Measurements from ENCODE around the gene NELL1. TPM values are rescaled to one million over a fixed set of nuclear protein-coding genes. Genes with fewer than 3 reads are reported as not detected.

Gene NELL1
- polyA plus RNA-seq, 2 of the 4 experiments (the other 2 are of a cell fraction) = not detected

DNA sequence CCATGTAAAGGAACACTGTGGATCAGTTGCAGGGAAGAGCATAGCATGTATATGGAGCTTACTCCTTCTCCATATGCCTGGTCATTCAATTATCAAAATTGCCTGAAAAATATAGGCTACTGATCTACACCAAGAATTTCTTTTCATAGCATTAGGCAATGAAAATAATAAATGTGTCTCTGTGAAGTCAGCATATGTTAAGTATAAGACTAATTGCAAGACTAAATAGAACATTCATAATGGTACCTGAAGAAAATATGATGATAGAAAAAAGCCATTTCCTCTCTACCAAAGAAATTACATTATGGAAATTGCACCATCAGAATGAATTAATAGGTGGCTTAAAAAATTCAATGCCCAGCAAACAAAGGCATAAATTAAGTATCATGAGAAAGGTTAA lies 584.7 kb downstream of the NELL1 start (continued):
- TF ChIP-seq, protein P1, sequence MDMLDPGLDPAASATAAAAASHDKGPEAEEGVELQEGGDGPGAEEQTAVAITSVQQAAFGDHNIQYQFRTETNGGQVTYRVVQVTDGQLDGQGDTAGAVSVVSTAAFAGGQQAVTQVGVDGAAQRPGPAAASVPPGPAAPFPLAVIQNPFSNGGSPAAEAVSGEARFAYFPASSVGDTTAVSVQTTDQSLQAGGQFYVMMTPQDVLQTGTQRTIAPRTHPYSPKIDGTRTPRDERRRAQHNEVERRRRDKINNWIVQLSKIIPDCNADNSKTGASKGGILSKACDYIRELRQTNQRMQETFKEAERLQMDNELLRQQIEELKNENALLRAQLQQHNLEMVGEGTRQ (IDR thresholded peaks at IDR 0.05) = no peak
- TF ChIP-seq EP300 (IDR thresholded peaks at IDR 0.05) (no peak), FOXS1 (CRISPR knock-in tag; IDR thresholded peaks at IDR 0.05) (no peak)

DNA sequence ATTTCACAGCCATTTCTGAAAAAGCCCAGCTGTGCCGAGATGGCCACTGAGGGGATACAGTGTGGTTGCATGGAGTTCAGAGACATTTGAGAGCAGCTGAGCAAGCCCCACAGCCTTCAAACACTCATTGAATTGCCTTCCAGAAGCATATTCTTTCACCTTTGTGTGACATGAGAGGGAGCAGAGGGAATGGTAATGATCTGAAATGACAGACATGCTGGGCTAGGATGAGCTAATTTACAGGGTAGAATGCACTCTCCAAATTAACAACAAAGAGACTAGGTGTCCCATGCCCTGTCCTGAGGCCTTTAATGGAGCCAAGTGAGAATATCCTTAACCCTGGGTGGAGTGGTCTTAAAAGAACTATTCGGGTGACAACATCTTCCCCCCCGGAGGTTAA lies 585.4 kb downstream of the NELL1 start:
- ChIA-PET POLR2A (no interaction called here), CTCF (no interaction called here)
- ATAC-seq (no peak), FAIRE-seq (no peak), DNase-seq (ENCODE audit: low read depth in 1 of 2, low spot score in 1 of 2) (no peak)
- H3K4me1 ChIP-seq = no peaks in the 10 kb centered on the region
- no peak overlapping the region for H3K4me3 ChIP-seq
- H3K4me2 ChIP-seq = no peak overlapping the region
- 14% methylated on average over 3 of the region's 3 CpGs for WGBS (ENCODE audit: missing lambda C conversion rate)
- no peaks in the 10 kb centered on the region for H3K9me3 ChIP-seq
- H3K27ac ChIP-seq = no peak overlapping the region
- no peak for TF ChIP-seq MAFK (IDR thresholded peaks at IDR 0.05; ENCODE audit: partially characterized antibody)

DNA sequence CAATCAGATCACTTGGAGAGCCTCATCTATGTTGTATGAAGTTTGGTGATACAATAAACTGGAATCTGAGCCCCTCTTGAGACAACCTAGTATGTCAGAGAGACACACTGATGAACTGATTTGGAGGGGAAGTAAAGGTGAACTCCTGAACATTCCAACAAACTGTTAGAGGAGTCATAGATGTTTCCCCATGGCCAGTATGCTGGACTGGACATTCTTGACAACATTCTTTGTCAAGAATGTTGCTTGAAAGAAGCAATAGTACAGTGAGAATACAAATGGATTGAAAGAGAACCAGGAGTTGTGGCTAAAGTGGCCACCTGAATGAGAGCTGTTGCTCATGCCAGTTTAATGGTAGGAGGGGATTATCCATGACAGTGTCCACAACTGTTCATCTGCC lies 588.1 kb downstream of the NELL1 start:
- CTCF ChIA-PET = no interaction called here

DNA sequence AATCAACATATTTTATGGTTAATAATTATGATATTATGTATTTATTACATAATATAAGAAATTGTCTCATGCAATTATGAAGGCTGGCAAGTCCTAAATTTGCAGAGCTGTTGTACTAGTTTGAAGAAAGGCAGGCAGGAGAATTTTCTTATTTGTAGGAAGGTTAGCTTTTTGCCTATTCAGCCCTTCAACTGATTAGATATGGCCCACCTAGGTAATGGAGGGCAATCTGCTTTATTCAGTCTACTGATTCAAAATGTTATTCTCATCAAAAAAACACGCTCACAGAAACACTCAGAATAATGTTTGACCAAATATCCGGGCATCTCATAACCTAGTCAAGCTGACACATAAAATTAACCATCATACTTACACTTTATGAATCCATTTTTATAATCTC lies 589.0 kb downstream of the NELL1 start:
- no peak for TF ChIP-seq RNF2 (IDR thresholded peaks at IDR 0.05; ENCODE audit: borderline replicate concordance, low read depth)
- no peak for TF ChIP-seq FOSB (CRISPR knock-in tag; IDR thresholded peaks at IDR 0.05)
- TF ChIP-seq, protein P2, sequence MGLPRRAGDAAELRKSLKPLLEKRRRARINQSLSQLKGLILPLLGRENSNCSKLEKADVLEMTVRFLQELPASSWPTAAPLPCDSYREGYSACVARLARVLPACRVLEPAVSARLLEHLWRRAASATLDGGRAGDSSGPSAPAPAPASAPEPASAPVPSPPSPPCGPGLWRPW (IDR thresholded peaks at IDR 0.05) = no peak
- no peak for FAIRE-seq
- H3K9me3 ChIP-seq = no peaks in the 10 kb centered on the region
- WGBS (ENCODE audit: missing lambda C conversion rate) = 0% methylated on average over 2 of the region's 2 CpGs
- H3K4me3 ChIP-seq = no peak overlapping the region
- CTCF ChIA-PET = no interaction called here
- no peak for DNase-seq (ENCODE audit: low read depth in 1 of 2, low spot score in 1 of 2)
- H3K4me2 ChIP-seq = no peak overlapping the region
- H3K4me1 ChIP-seq = no peaks in the 10 kb centered on the region
- POLR2A ChIA-PET = no interaction called here
- ATAC-seq = no peak
- H3K27ac ChIP-seq = no peak overlapping the region

More for the DNA sequence above, 588.1 kb downstream of the NELL1 start:
- no peak overlapping the region for H3K4me3 ChIP-seq
- no peak for DNase-seq (ENCODE audit: low read depth in 1 of 2, low spot score in 1 of 2)
- no peaks in the 10 kb centered on the region for H3K9me3 ChIP-seq
- FAIRE-seq = no peak
- ATAC-seq = no peak
- H3K4me2 ChIP-seq = no peak overlapping the region
- POLR2A ChIA-PET = no interaction called here
- no peaks in the 10 kb centered on the region for H3K4me1 ChIP-seq
- H3K27ac ChIP-seq = no peak overlapping the region
- TF ChIP-seq, protein P3, sequence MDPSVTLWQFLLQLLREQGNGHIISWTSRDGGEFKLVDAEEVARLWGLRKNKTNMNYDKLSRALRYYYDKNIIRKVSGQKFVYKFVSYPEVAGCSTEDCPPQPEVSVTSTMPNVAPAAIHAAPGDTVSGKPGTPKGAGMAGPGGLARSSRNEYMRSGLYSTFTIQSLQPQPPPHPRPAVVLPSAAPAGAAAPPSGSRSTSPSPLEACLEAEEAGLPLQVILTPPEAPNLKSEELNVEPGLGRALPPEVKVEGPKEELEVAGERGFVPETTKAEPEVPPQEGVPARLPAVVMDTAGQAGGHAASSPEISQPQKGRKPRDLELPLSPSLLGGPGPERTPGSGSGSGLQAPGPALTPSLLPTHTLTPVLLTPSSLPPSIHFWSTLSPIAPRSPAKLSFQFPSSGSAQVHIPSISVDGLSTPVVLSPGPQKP (IDR thresholded peaks at IDR 0.05; ENCODE audit: low read depth, low read length) = no peak
- no peak for TF ChIP-seq FOSL2 (IDR thresholded peaks at IDR 0.05)
- TF ChIP-seq FOSL2 (CRISPR knock-in tag; IDR thresholded peaks at IDR 0.05) = no peak
- TF ChIP-seq MAFK (IDR thresholded peaks at IDR 0.05; ENCODE audit: partially characterized antibody) = no peak
- no peak for TF ChIP-seq ZNF302 (CRISPR knock-in tag; IDR thresholded peaks at IDR 0.05)
- no peak for TF ChIP-seq HOXB13 (CRISPR knock-in tag; IDR thresholded peaks at IDR 0.05; ENCODE audit: low read depth)
- TF ChIP-seq PHF8 (IDR thresholded peaks at IDR 0.05; ENCODE audit: borderline replicate concordance, low read depth) = no peak
- TF ChIP-seq HOXB5 (CRISPR knock-in tag; IDR thresholded peaks at IDR 0.05) = no peak
- TF ChIP-seq EHMT2 (IDR thresholded peaks at IDR 0.05; ENCODE audit: low read depth) = no peak
- no peak for TF ChIP-seq CEBPB (IDR thresholded peaks at IDR 0.05)
- no peak for TF ChIP-seq POLR2A (IDR thresholded peaks at IDR 0.05; ENCODE audit: low read length)
- TF ChIP-seq ZFP36 (IDR thresholded peaks at IDR 0.05; ENCODE audit: borderline replicate concordance, partially characterized antibody) = no peak

DNA sequence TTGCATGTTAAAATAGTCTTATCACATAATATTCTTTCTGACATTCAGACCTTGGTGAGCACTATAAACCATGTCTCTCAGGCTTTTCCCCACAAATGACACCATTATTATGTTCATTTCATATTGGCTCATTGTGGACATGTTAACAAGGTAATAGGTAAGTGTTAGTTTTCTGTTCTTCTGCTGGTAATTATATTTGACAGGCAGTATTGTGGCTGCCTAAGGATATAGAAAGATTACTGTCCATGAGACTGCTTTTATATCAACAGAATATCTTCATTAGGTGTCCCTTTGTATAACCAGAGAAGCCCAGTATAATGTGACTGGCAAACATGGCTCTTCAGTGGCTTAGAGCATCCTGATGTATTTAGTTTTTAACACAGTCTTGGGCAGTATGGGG lies 590.7 kb downstream of the NELL1 start:
- H3K27ac ChIP-seq = no peak overlapping the region
- ChIA-PET CTCF (no interaction called here), POLR2A (no interaction called here)
- H3K4me2 ChIP-seq = no peak overlapping the region
- no peak for FAIRE-seq
- no peaks in the 10 kb centered on the region for H3K9me3 ChIP-seq
- no peak for ATAC-seq
- no peaks in the 10 kb centered on the region for H3K4me1 ChIP-seq
- no peak for DNase-seq (ENCODE audit: low read depth in 1 of 2, low spot score in 1 of 2)
- H3K4me3 ChIP-seq = no peak overlapping the region
- TF ChIP-seq POLR2A (IDR thresholded peaks at IDR 0.05; ENCODE audit: low read length) (no peak), POLR2AphosphoS2 (conservative IDR thresholded peaks at IDR 0.05; ENCODE audit: low read length) (no peak), TFCP2L1 (CRISPR knock-in tag; IDR thresholded peaks at IDR 0.05) (no peak), MAZ (IDR thresholded peaks at IDR 0.05; ENCODE audit: borderline replicate concordance, low read depth, low read length) (no peak), RFX5 (IDR thresholded peaks at IDR 0.05) (no peak), ESRRA (IDR thresholded peaks at IDR 0.05; ENCODE audit: borderline replicate concordance, low read length) (no peak), NFE2L2 (conservative IDR thresholded peaks at IDR 0.05; ENCODE audit: low read length) (no peak), JUN (IDR thresholded peaks at IDR 0.05) (no peak), CHD4 (IDR thresholded peaks at IDR 0.05; ENCODE audit: borderline replicate concordance) (no peak), BHLHE40 (IDR thresholded peaks at IDR 0.05; ENCODE audit: low read depth, low read length) (no peak), SREBF2 (IDR thresholded peaks at IDR 0.05) (no peak), HEYL (CRISPR knock-in tag; IDR thresholded peaks at IDR 0.05) (no peak), RCOR1 (IDR thresholded peaks at IDR 0.05; ENCODE audit: low read depth, low read length) (no peak)
- TF ChIP-seq, protein P4, sequence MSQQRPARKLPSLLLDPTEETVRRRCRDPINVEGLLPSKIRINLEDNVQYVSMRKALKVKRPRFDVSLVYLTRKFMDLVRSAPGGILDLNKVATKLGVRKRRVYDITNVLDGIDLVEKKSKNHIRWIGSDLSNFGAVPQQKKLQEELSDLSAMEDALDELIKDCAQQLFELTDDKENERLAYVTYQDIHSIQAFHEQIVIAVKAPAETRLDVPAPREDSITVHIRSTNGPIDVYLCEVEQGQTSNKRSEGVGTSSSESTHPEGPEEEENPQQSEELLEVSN (IDR thresholded peaks at IDR 0.05; ENCODE audit: borderline replicate concordance, low read depth) = no peak

Data from A549 (cell line).